HG02678 (cell line): Measurements from ENCODE around the gene CAMTA1.

Experiments
- ATAC-seq: cut with Tn5 transposase; IDR thresholded peaks from one replicate; pipeline ENCODE4 v1.9.1; 2021; ENCODE audit warnings: mild to moderate bottlenecking, moderate library complexity; ENCODE audit not compliant: unreplicated experiment

CAMTA1 gene

GRCh38 chr1:7236844-7237515, 451.7 kb downstream of the CAMTA1 start:
- ATAC-seq, result no peak

- no peak for ATAC-seq
Measured at GRCh38 chr1:7247158-7247557, 461.9 kb downstream of the CAMTA1 start.

GRCh38 chr1:7247791-7248548, 462.7 kb downstream of the CAMTA1 start:
- no peak for ATAC-seq

- no peak for ATAC-seq
Measured at GRCh38 chr1:7248549-7249199, 463.4 kb downstream of the CAMTA1 start.

GRCh38 chr1:7249516-7249915, 464.3 kb downstream of the CAMTA1 start:
- ATAC-seq, result no peak

- no peak for ATAC-seq
Measured at GRCh38 chr1:7250176-7250575, 464.9 kb downstream of the CAMTA1 start.

GRCh38 chr1:7250597-7251453, 465.6 kb downstream of the CAMTA1 start:
- no peak for ATAC-seq

- no peak for ATAC-seq
Measured at GRCh38 chr1:7251454-7251800, 466.2 kb downstream of the CAMTA1 start.

GRCh38 chr1:7252411-7253117, 467.3 kb downstream of the CAMTA1 start:
- no peak for ATAC-seq

- no peak for ATAC-seq
Measured at GRCh38 chr1:7253118-7253480, 467.8 kb downstream of the CAMTA1 start.

- ATAC-seq, result no peak
Measured at GRCh38 chr1:7253988-7254587, 468.8 kb downstream of the CAMTA1 start.

GRCh38 chr1:7255303-7256058, 470.2 kb downstream of the CAMTA1 start:
- no peak for ATAC-seq

GRCh38 chr1:7256526-7256925, 471.3 kb downstream of the CAMTA1 start:
- ATAC-seq, result no peak

- no peak for ATAC-seq
Measured at GRCh38 chr1:7257225-7257624, 472.0 kb downstream of the CAMTA1 start.

GRCh38 chr1:7258589-7259135, 473.4 kb downstream of the CAMTA1 start:
- ATAC-seq, result no peak

GRCh38 chr1:7259955-7260354, 474.7 kb downstream of the CAMTA1 start:
- no peak for ATAC-seq

- ATAC-seq, result no peak
Measured at GRCh38 chr1:7261490-7261889, 476.2 kb downstream of the CAMTA1 start.

- ATAC-seq, result no peak
Measured at GRCh38 chr1:7262611-7263010, 477.4 kb downstream of the CAMTA1 start.
